ENCODE results near the gene STARD9. TPM values are rescaled to one million over a fixed set of nuclear protein-coding genes. Genes with fewer than 3 reads are reported as not detected.

Gene STARD9
- total RNA-seq, 1 donor from 2014 or later = 5.7 TPM

- TF ChIP-seq CTCF (IDR thresholded peaks at IDR 0.05; ENCODE audit: insufficient read depth, low read length, poor library complexity, severe bottlenecking) = no peak
- H3K36me3 ChIP-seq (ENCODE audit: control insufficient read depth, insufficient read depth, low read length) = peaks cover 12% of the 10 kb centered on the region
- no peak for DNase-seq (ENCODE audit: low read depth)
- H3K27me3 ChIP-seq (ENCODE audit: control insufficient read depth, insufficient read depth, low read length) = no peaks in the 10 kb centered on the region
- H3K4me3 ChIP-seq (ENCODE audit: low read depth, low read length) = no peak overlapping the region
Observed at GRCh38 chr15:42728972-42729371, 153.6 kb downstream of the STARD9 start.

- no peak for DNase-seq (ENCODE audit: low read depth)
- H3K36me3 ChIP-seq (ENCODE audit: control insufficient read depth, insufficient read depth, low read length) = peaks cover 10% of the 10 kb centered on the region
Observed at GRCh38 chr15:42729409-42729808, 154.0 kb downstream of the STARD9 start.

GRCh38 chr15:42730135-42730534 lies 154.7 kb downstream of the STARD9 start:
- DNase-seq (ENCODE audit: low read depth) = no peak
- TF ChIP-seq CTCF (IDR thresholded peaks at IDR 0.05; ENCODE audit: insufficient read depth, low read length, poor library complexity, severe bottlenecking) = no peak
- Histone ChIP-seq H3K36me3 (ENCODE audit: control insufficient read depth, insufficient read depth, low read length) (peaks cover 12% of the 10 kb centered on the region), H3K27me3 (ENCODE audit: control insufficient read depth, insufficient read depth, low read length) (no peaks in the 10 kb centered on the region), H3K4me3 (ENCODE audit: low read depth, low read length) (no peak overlapping the region)

More at GRCh38 chr15:42729409-42729808, 154.0 kb downstream of the STARD9 start:
- TF ChIP-seq CTCF (IDR thresholded peaks at IDR 0.05; ENCODE audit: insufficient read depth, low read length, poor library complexity, severe bottlenecking) = no peak
- no peak overlapping the region for H3K4me3 ChIP-seq (ENCODE audit: low read depth, low read length)
- H3K27me3 ChIP-seq (ENCODE audit: control insufficient read depth, insufficient read depth, low read length) = no peaks in the 10 kb centered on the region

- peaks cover 12% of the 10 kb centered on the region for H3K36me3 ChIP-seq (ENCODE audit: control insufficient read depth, insufficient read depth, low read length)
Observed at GRCh38 chr15:42730536-42730935, 155.1 kb downstream of the STARD9 start.

GRCh38 chr15:42731461-42731860 lies 156.1 kb downstream of the STARD9 start:
- Histone ChIP-seq H3K27me3 (ENCODE audit: control insufficient read depth, insufficient read depth, low read length) (no peaks in the 10 kb centered on the region), H3K4me3 (ENCODE audit: low read depth, low read length) (no peak overlapping the region), H3K36me3 (ENCODE audit: control insufficient read depth, insufficient read depth, low read length) (peaks cover 10% of the 10 kb centered on the region)
- DNase-seq (ENCODE audit: low read depth) = no peak
- TF ChIP-seq CTCF (IDR thresholded peaks at IDR 0.05; ENCODE audit: insufficient read depth, low read length, poor library complexity, severe bottlenecking) = no peak

More at GRCh38 chr15:42730536-42730935, 155.1 kb downstream of the STARD9 start:
- Histone ChIP-seq H3K27me3 (ENCODE audit: control insufficient read depth, insufficient read depth, low read length) (no peaks in the 10 kb centered on the region), H3K4me3 (ENCODE audit: low read depth, low read length) (no peak overlapping the region)
- DNase-seq (ENCODE audit: low read depth) = no peak
- no peak for TF ChIP-seq CTCF (IDR thresholded peaks at IDR 0.05; ENCODE audit: insufficient read depth, low read length, poor library complexity, severe bottlenecking)

GRCh38 chr15:42732095-42732827 lies 156.9 kb downstream of the STARD9 start:
- H3K4me3 ChIP-seq (ENCODE audit: low read depth, low read length) = no peak overlapping the region
- TF ChIP-seq CTCF (IDR thresholded peaks at IDR 0.05; ENCODE audit: insufficient read depth, low read length, poor library complexity, severe bottlenecking) = no peak
- peaks cover 8% of the 10 kb centered on the region for H3K36me3 ChIP-seq (ENCODE audit: control insufficient read depth, insufficient read depth, low read length)
- no peak for DNase-seq (ENCODE audit: low read depth)
- no peaks in the 10 kb centered on the region for H3K27me3 ChIP-seq (ENCODE audit: control insufficient read depth, insufficient read depth, low read length)

Data from kidney epithelial cell (primary cell).